Mammary epithelial cell (primary cell): ENCODE results near the gene NISCH.

ENCODE experiments used
- EZH2 ChIP-seq: IDR thresholded peaks from 2 replicates; pipeline ENCODE4 v1.6.1; 2012; ENCODE audit warnings: low read length, inconsistent platforms, borderline replicate concordance
- TF ChIP-seq, protein P1 (sequence below), 2 donors: IDR thresholded peaks in 1 of 2; conservative IDR thresholded peaks in 1 of 2; 2 replicates each; pipeline ENCODE4 v1.5.1; 2011 to 2012; ENCODE audit warnings: inconsistent platforms in 2 of 2, low read length in 2 of 2, mild to moderate bottlenecking in 2 of 2, control low read depth in 1 of 2, low read depth in 1 of 2; ENCODE audit not compliant: insufficient read depth in 1 of 2; ENCODE audit errors: extremely low read depth in 1 of 2

DNA sequence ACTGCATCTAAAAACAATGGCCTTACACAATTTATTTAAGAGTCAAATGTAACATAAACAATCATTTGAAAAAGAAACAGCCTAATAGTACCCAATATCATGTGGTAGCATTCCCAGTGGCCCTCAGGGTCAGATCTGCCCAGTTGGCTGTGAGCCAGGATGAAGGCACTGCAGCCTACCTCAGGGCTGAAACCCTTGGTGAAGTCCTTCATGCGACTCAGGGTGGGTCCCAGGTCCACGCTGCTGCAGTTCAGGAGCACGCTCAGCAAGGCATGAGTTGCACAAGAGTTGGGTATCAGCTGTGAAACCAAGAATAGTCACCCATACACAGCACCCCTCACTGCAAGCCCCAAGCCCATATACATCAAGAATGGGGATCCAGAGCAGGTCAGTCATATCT lies 47.6 kb upstream of the NISCH start:
- TF ChIP-seq, protein P1, sequence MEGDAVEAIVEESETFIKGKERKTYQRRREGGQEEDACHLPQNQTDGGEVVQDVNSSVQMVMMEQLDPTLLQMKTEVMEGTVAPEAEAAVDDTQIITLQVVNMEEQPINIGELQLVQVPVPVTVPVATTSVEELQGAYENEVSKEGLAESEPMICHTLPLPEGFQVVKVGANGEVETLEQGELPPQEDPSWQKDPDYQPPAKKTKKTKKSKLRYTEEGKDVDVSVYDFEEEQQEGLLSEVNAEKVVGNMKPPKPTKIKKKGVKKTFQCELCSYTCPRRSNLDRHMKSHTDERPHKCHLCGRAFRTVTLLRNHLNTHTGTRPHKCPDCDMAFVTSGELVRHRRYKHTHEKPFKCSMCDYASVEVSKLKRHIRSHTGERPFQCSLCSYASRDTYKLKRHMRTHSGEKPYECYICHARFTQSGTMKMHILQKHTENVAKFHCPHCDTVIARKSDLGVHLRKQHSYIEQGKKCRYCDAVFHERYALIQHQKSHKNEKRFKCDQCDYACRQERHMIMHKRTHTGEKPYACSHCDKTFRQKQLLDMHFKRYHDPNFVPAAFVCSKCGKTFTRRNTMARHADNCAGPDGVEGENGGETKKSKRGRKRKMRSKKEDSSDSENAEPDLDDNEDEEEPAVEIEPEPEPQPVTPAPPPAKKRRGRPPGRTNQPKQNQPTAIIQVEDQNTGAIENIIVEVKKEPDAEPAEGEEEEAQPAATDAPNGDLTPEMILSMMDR (conservative IDR thresholded peaks at IDR 0.05 in 1 of 2, IDR thresholded peaks at IDR 0.05 in 1 of 2; ENCODE audit: extremely low read depth in 1 of 2, insufficient read depth in 1 of 2, low read depth in 1 of 2, low read length in 2 of 2): no peak
- no peak for TF ChIP-seq EZH2
